ENCODE measurements around the gene CDH20. TPM values are rescaled to one million over a fixed set of nuclear protein-coding genes. Genes with fewer than 3 reads are reported as not detected.

The CDH20 gene
- total RNA-seq, 1 donor from 2014 or later: not detected

- no peak for DNase-seq (ENCODE audit: low spot score)
Measured at GRCh38 chr18:61426492-61427053, 93.3 kb downstream of the CDH20 start.

GRCh38 chr18:61428266-61428665, 95.0 kb downstream of the CDH20 start:
- no peak for DNase-seq (ENCODE audit: low spot score)

GRCh38 chr18:61432590-61432989, 99.4 kb downstream of the CDH20 start:
- no peak for DNase-seq (ENCODE audit: low spot score)

- DNase-seq (ENCODE audit: low spot score): no peak
Measured at GRCh38 chr18:61435064-61435652, 101.9 kb downstream of the CDH20 start.

GRCh38 chr18:61443081-61443725, 110.0 kb downstream of the CDH20 start:
- no peak for DNase-seq (ENCODE audit: low spot score)

- DNase-seq (ENCODE audit: low spot score): no peak
Measured at GRCh38 chr18:61448316-61448715, 115.1 kb downstream of the CDH20 start.

GRCh38 chr18:61459896-61460648, 126.8 kb downstream of the CDH20 start:
- DNase-seq (ENCODE audit: low spot score): no peak

GRCh38 chr18:61464551-61465142, 131.4 kb downstream of the CDH20 start:
- peak; percentile 15 for DNase-seq (ENCODE audit: low spot score)

- DNase-seq (ENCODE audit: low spot score): no peak
Measured at GRCh38 chr18:61466736-61467135, 133.5 kb downstream of the CDH20 start.

- no peak for DNase-seq (ENCODE audit: low spot score)
Measured at GRCh38 chr18:61470031-61470674, 136.9 kb downstream of the CDH20 start.

- DNase-seq (ENCODE audit: low spot score): no peak
Measured at GRCh38 chr18:61471541-61471940, 138.3 kb downstream of the CDH20 start.

- DNase-seq (ENCODE audit: low spot score): no peak
Measured at GRCh38 chr18:61471942-61472341, 138.7 kb downstream of the CDH20 start.

GRCh38 chr18:61474341-61474740, 141.1 kb downstream of the CDH20 start:
- no peak for DNase-seq (ENCODE audit: low spot score)

- DNase-seq (ENCODE audit: low spot score): no peak
Measured at GRCh38 chr18:61474918-61475317, 141.7 kb downstream of the CDH20 start.

- no peak for DNase-seq (ENCODE audit: low spot score)
Measured at GRCh38 chr18:61475931-61476330, 142.7 kb downstream of the CDH20 start.

- no peak for DNase-seq (ENCODE audit: low spot score)
Measured at GRCh38 chr18:61489334-61489733, 156.1 kb downstream of the CDH20 start.

GRCh38 chr18:61496374-61496773, 163.1 kb downstream of the CDH20 start:
- no peak for DNase-seq (ENCODE audit: low spot score)

- DNase-seq (ENCODE audit: low spot score): no peak
Measured at GRCh38 chr18:61497422-61497821, 164.2 kb downstream of the CDH20 start.

- peak; percentile 39 for DNase-seq (ENCODE audit: low spot score)
Measured at GRCh38 chr18:61502472-61502871, 169.2 kb downstream of the CDH20 start.

GRCh38 chr18:61503688-61504087, 170.5 kb downstream of the CDH20 start:
- no peak for DNase-seq (ENCODE audit: low spot score)

GRCh38 chr18:61528961-61529360, 195.7 kb downstream of the CDH20 start:
- DNase-seq (ENCODE audit: low spot score): no peak

GRCh38 chr18:61530681-61531080, 197.5 kb downstream of the CDH20 start:
- no peak for DNase-seq (ENCODE audit: low spot score)

Data from mucosa of gallbladder (tissue), 1 donor.